Gastrocnemius medialis (tissue), 4 donors: ENCODE results near the gene DNASE1L3. TPM values are rescaled to one million over a fixed set of nuclear protein-coding genes. Genes with fewer than 3 reads are reported as not detected.

Experiments used
- ATAC-seq, 2 donors: fragments of 150-250 bp; one replicate each; pipeline ENCODE4 v1.9.1; 2016
- DNase-seq, 2 donors: peaks; one replicate each; pipeline ENCODE4 v3.0.0-alpha.2; 2019
- H3K27ac ChIP-seq, 4 donors: fragments of 200-600 bp; sonication (generic); 1 replicate in 1 of 4; 2 replicates in 3 of 4; pipeline ENCODE4 v1.5.1; 2016 to 2018; ENCODE audit warnings: mild to moderate bottlenecking in 2 of 4, moderate library complexity in 1 of 4
- H3K27me3 ChIP-seq, 3 donors: fragments of 200-600 bp; sonication (generic) in 2 of 3; 1 replicate in 1 of 3; 2 replicates in 2 of 3; pipeline versions ENCODE4 v1.5.1 to v1.6.0; 2016 to 2019; ENCODE audit warnings: mild to moderate bottlenecking in 1 of 3, moderate library complexity in 1 of 3
- H3K36me3 ChIP-seq, 2 donors: fragments of 200-600 bp; sonication (generic) in 1 of 2; one replicate each; pipeline ENCODE4 v1.5.1; 2017 to 2018
- H3K4me1 ChIP-seq, 2 donors: fragments of 200-600 bp; sonication (generic) in 1 of 2; one replicate each; pipeline ENCODE4 v1.5.1; 2016 to 2017; ENCODE audit warnings: mild to moderate bottlenecking in 2 of 2
- H3K4me3 ChIP-seq, 4 donors: fragments of 200-600 bp; sonication (generic) in 3 of 4; 1 replicate in 1 of 4; 2 replicates in 3 of 4; pipeline ENCODE4 v1.5.1; 2016 to 2019; ENCODE audit warnings: mild to moderate bottlenecking in 2 of 4
- H3K9me3 ChIP-seq, 3 donors: fragments of 200-600 bp; sonication (generic) in 2 of 3; 1 replicate in 1 of 3; 2 replicates in 2 of 3; pipeline ENCODE4 v1.5.1; 2016 to 2019
- POLR2A ChIP-seq, 2 donors: fragments of 450-650 bp; IDR thresholded peaks; one replicate each; pipeline ENCODE4 v1.6.1; 2017; ENCODE audit warnings: antibody characterized with exemption in 2 of 2, mild to moderate bottlenecking in 2 of 2, moderate library complexity in 2 of 2
- in situ Hi-C, 4 donors: fragments of 200-750 bp; cut with MboI; loops; one replicate each; pipeline versions ENCODE4 v1.15.0 to v1.8.0; 2017; ENCODE audit warnings: low sequenced_read_pairs in 4 of 4
- intact Hi-C: fragments of 100-400 bp; cut with DNase I; formaldehyde crosslinking; loops from one replicate; pipeline ENCODE4 v1.15.1; 2023; ENCODE audit warnings: low total_unique reads
- total RNA-seq, 4 donors: library from RNA; depleted of rRNA; stranded (reverse); fragments of >200 nt; gene quantifications; one replicate each; pipeline versions ENCODE4 v1.1.0 to v1.2.3, GENCODE V29; 2016
- TF ChIP-seq, protein P1 (sequence below), 5 experiments: fragments of 450-650 bp in 3 of 5; fragments of 200-600 bp in 2 of 5; sonication (generic) in 2 of 5; IDR thresholded peaks in 4 of 5; conservative IDR thresholded peaks in 1 of 5; 1 replicate in 4 of 5; 2 replicates in 1 of 5; pipeline ENCODE4 v1.5.1; 2016 to 2019; ENCODE audit warnings: antibody characterized with exemption in 5 of 5, mild to moderate bottlenecking in 3 of 5, moderate library complexity in 3 of 5

Gene DNASE1L3
- total RNA-seq, 4 donors from 2014 or later, result 0.29 to 0.42 TPM; not detected in 2

DNA sequence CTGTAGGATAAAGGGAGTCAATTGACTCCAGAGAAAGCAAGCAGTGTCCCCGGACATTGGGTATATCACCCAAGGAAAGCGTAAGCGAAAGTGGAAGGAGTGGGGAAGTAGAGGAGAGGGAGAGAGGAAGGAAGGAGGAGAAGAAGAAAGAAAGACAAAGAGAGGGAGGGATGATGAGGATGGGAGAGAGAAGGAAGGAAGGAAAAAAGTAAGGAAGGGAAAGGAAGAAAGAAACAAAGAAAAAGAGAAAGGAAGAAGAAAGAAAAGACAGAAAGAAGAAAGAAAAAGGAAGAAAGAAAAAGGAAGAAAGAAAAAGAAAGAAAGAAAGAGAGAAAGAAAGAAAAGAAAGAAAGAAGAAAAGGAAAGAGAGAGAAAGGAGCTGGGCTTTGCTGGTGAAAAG lies 839 bp downstream of the DNASE1L3 start:
- in situ Hi-C loops, result no loop called here
- no peak for ATAC-seq
- intact Hi-C loops, result no loop called here

DNA sequence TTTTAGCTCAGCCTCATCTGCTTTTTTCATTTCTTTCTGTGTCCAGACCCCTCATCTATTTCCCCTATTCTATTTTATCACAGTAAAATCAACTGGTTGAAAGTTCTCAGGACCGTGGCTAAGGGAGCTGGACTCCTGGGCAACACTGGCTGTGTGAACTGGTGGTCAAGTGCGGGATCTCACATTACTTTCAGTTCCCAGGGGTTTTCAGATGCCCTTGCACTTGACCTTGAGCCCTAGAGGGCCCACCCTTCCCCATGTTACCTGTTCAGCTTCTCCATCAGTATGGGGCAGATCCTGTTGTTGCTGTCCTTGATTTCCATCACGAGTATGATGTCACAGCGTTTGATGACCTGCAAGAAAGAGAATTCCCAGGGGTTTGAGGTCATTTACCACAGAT lies 2.8 kb downstream of the DNASE1L3 start:
- ATAC-seq, result no peak
- TF ChIP-seq, protein P1, sequence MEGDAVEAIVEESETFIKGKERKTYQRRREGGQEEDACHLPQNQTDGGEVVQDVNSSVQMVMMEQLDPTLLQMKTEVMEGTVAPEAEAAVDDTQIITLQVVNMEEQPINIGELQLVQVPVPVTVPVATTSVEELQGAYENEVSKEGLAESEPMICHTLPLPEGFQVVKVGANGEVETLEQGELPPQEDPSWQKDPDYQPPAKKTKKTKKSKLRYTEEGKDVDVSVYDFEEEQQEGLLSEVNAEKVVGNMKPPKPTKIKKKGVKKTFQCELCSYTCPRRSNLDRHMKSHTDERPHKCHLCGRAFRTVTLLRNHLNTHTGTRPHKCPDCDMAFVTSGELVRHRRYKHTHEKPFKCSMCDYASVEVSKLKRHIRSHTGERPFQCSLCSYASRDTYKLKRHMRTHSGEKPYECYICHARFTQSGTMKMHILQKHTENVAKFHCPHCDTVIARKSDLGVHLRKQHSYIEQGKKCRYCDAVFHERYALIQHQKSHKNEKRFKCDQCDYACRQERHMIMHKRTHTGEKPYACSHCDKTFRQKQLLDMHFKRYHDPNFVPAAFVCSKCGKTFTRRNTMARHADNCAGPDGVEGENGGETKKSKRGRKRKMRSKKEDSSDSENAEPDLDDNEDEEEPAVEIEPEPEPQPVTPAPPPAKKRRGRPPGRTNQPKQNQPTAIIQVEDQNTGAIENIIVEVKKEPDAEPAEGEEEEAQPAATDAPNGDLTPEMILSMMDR (IDR thresholded peaks at IDR 0.05 in 4 of 5, conservative IDR thresholded peaks at IDR 0.05 in 1 of 5), result no peak
- no peak for TF ChIP-seq POLR2A (IDR thresholded peaks at IDR 0.05)
- no peak overlapping the region for H3K27ac ChIP-seq
- intact Hi-C loops (no loop called here), in situ Hi-C loops (no loop called here)
- H3K4me1 ChIP-seq, result no peaks in the 10 kb centered on the region
- H3K9me3 ChIP-seq, result no peaks in the 10 kb centered on the region
- DNase-seq, result no peak
- H3K36me3 ChIP-seq, result no peaks in the 10 kb centered on the region
- no peak overlapping the region for H3K4me3 ChIP-seq
- no peaks in the 10 kb centered on the region for H3K27me3 ChIP-seq

More for the DNA sequence above, 839 bp downstream of the DNASE1L3 start:
- DNase-seq, result no peak
- Histone ChIP-seq H3K9me3 (no peaks in the 10 kb centered on the region), H3K4me3 (no peak overlapping the region), H3K27me3 (no peaks in the 10 kb centered on the region), H3K27ac (no peak overlapping the region), H3K4me1 (peaks cover 0 to 2% of the 10 kb centered on the region in 2 donors), H3K36me3 (no peaks in the 10 kb centered on the region)
- TF ChIP-seq, protein P1 (IDR thresholded peaks at IDR 0.05 in 4 of 5, conservative IDR thresholded peaks at IDR 0.05 in 1 of 5), result no peak
- TF ChIP-seq POLR2A (IDR thresholded peaks at IDR 0.05), result no peak

DNA sequence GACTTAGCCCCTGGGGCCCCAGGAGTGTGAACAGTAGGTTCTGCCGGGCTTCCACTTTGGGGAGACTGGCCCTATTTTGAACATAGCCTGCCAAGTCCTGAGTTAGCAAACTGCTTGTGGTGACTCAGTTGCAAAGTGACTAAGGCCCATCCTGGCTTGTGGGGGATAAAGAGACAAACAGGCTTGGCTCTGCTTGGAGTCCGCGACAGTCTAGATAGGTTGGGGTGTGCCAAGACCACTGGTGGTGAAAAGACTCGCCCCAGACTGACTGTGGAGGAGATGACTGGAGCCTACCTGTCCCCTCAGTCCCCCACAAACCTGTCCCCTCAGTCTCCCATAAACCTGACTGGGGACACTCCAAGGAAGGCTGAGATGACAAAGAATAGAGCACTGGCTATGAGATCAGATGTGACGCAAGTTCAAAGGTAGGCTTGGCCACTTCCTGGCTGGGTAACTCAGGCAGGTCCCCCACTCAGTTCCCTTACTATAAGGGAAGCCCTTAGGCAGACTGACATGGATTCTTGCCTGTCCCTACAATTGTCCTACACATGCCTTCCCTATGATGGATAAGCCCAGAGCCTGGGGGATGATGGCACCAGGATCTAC lies 4.3 kb downstream of the DNASE1L3 start:
- Histone ChIP-seq H3K4me3 (no peak overlapping the region), H3K27me3 (no peaks in the 10 kb centered on the region), H3K4me1 (no peaks in the 10 kb centered on the region), H3K36me3 (no peaks in the 10 kb centered on the region), H3K9me3 (no peaks in the 10 kb centered on the region), H3K27ac (no peak overlapping the region)
- DNase-seq (no peak), ATAC-seq (no peak)
- intact Hi-C loops, result no loop called here
- no peak for TF ChIP-seq POLR2A (IDR thresholded peaks at IDR 0.05)
- TF ChIP-seq, protein P1 (IDR thresholded peaks at IDR 0.05 in 4 of 5, conservative IDR thresholded peaks at IDR 0.05 in 1 of 5), result no peak
- in situ Hi-C loops, result no loop called here

DNA sequence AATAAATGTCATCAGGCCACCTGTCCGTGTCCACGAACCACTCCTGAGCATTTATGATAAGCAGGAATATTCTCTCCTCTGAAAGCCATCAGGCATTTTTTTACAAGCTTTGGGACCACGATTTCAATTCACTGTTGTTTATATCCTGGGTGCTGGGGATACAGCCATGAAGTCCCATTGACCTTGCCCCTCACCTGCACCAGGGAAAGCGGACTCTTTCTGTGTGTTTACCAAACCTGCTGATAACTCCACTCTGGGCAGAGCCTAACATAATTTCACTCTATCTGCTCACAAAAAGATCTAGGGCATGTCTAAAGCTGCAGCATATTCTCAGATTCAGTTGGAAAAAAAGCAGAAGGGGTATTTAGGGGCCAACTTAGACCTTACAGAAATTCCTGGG lies 4.8 kb downstream of the DNASE1L3 start:
- intact Hi-C loops, result no loop called here
- no peak for DNase-seq

More for the DNA sequence above, 4.8 kb downstream of the DNASE1L3 start:
- Histone ChIP-seq H3K4me3 (no peak overlapping the region), H3K27ac (no peak overlapping the region), H3K9me3 (no peaks in the 10 kb centered on the region), H3K36me3 (no peaks in the 10 kb centered on the region), H3K4me1 (peaks cover 0 to 2% of the 10 kb centered on the region in 2 donors), H3K27me3 (no peaks in the 10 kb centered on the region)
- ATAC-seq, result no peak
- no peak for TF ChIP-seq POLR2A (IDR thresholded peaks at IDR 0.05)
- TF ChIP-seq, protein P1 (IDR thresholded peaks at IDR 0.05 in 4 of 5, conservative IDR thresholded peaks at IDR 0.05 in 1 of 5), result no peak
- in situ Hi-C loops, result no loop called here
